NCI-H510A (cell line): ENCODE measurements around the gene TMEM91.

ENCODE experiments used
- DNase-seq: peaks from one replicate; lab custom pipeline; 2025; lab: John Stamatoyannopoulos, UW

The TMEM91 gene

GRCh38 chr19:41431426-41432386 lies 55.4 kb downstream of the TMEM91 start:
- no peak for DNase-seq

DNA sequence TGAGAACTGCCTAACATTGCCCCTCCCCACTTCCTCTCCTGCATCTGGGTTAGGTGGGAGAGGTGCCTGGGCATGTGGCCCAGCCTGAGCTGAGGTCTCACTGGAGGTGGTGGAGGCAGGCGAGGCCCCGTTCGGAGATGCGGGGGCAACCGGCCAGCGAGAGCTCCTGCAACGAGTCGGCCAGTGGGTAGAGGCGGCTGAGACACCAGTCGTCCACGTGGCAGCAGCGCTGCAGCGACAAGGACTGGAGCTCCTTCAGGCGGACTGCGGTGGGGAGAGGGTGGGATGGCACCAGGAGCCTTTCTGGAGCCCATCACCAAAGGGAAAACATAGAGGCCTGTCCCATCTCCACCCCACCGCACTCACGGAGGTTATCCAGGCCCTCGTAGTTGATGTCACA lies 56.8 kb downstream of the TMEM91 start:
- no peak for DNase-seq
